ENCODE data around the gene DEFB129.

DNA sequence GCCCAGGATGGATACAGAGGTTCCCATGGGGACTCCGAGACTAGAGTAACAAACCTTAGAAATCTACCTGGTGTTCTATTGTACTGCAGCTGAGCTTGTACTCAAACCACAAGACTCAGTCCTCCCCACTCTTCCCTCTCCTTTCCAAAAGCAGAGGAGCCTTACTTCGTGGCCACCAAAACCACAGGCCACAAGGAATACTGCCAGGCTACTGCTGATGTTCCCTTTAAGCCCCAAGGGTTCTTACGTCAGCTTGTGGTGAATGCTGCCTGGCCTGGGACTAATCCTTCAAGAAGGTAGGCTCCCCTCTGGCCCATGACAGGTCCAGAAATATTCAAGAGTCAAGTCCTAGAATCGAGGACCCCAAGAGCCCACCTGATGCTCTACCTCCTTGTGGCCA lies 27.1 kb upstream of the DEFB129 start:
- TF ChIP-seq CTCF (IDR thresholded peaks at IDR 0.05) (no peak), POLR2A (IDR thresholded peaks at IDR 0.05) (no peak)
